GM12872 (cell line): Measurements from ENCODE around the gene SALL3.

Experiments
- CTCF ChIP-seq: IDR thresholded peaks from 3 replicates; pipeline ENCODE4 v1.5.1; 2011; ENCODE audit warnings: low read depth, mild to moderate bottlenecking, low read length, moderate library complexity; ENCODE audit not compliant: insufficient read depth

Gene SALL3

GRCh38 chr18:78986018-78986481 is 6.4 kb downstream of the SALL3 start:
- peak; percentile 34; the same call in 2 of the 3 replicates for TF ChIP-seq CTCF

- no peak for TF ChIP-seq CTCF
These were observed 11.8 kb downstream of the SALL3 start for GRCh38 chr18:78991446-78991845.

GRCh38 chr18:78992041-78993011 is 12.7 kb downstream of the SALL3 start:
- TF ChIP-seq CTCF = no peak

- no peak for TF ChIP-seq CTCF
These were observed 13.7 kb downstream of the SALL3 start for GRCh38 chr18:78993014-78993926.

- no peak for TF ChIP-seq CTCF
These were observed 14.4 kb downstream of the SALL3 start for GRCh38 chr18:78994000-78994399.

GRCh38 chr18:78994531-78994930 is 14.9 kb downstream of the SALL3 start:
- TF ChIP-seq CTCF = no peak

GRCh38 chr18:78994977-78995582 is 15.5 kb downstream of the SALL3 start:
- no peak for TF ChIP-seq CTCF
